ENCODE results near the gene OPN1MW3.
"Not testable (repeated sequence)": the region's sequence is repeated elsewhere in the genome, so short reads cannot be mapped to it uniquely, and the experiment has no call there.

The OPN1MW3 gene

GRCh38 chrX:154257282-154257681 lies at the start of gene OPN1MW3:
TSS of gene OPN1MW3 (plus strand) at chrX:154257582. CDS start at chrX:154257620, 38 bp downstream.
- H3K27ac Mint-ChIP-seq; H3K9me3 Mint-ChIP-seq; H3K4me3 Mint-ChIP-seq; intact Hi-C loops (cut with micrococcal nuclease); H3K27me3 Mint-ChIP-seq; H3K4me1 Mint-ChIP-seq (ENCODE audit: low read depth); H3K36me3 Mint-ChIP-seq (ENCODE audit: low read depth): not testable (repeated sequence)

GRCh38 chrX:154209670-154210418 lies 47.5 kb upstream of the OPN1MW3 start:
- intact Hi-C loops (cut with micrococcal nuclease); H3K27me3 Mint-ChIP-seq; H3K4me3 Mint-ChIP-seq: not testable (repeated sequence)

GRCh38 chrX:154211057-154211456 lies 46.3 kb upstream of the OPN1MW3 start:
- H3K9me3 Mint-ChIP-seq; H3K4me3 Mint-ChIP-seq; H3K27ac Mint-ChIP-seq; H3K27me3 Mint-ChIP-seq; H3K4me1 Mint-ChIP-seq (ENCODE audit: low read depth); intact Hi-C loops (cut with micrococcal nuclease); H3K36me3 Mint-ChIP-seq (ENCODE audit: low read depth): not testable (repeated sequence)

More at GRCh38 chrX:154209670-154210418, 47.5 kb upstream of the OPN1MW3 start:
- H3K9me3 Mint-ChIP-seq; H3K36me3 Mint-ChIP-seq (ENCODE audit: low read depth); H3K27ac Mint-ChIP-seq; H3K4me1 Mint-ChIP-seq (ENCODE audit: low read depth): not testable (repeated sequence)

GRCh38 chrX:154211499-154211898 lies 45.9 kb upstream of the OPN1MW3 start:
- H3K27me3 Mint-ChIP-seq; H3K4me3 Mint-ChIP-seq; H3K4me1 Mint-ChIP-seq (ENCODE audit: low read depth); intact Hi-C loops (cut with micrococcal nuclease); H3K9me3 Mint-ChIP-seq; H3K36me3 Mint-ChIP-seq (ENCODE audit: low read depth); H3K27ac Mint-ChIP-seq: not testable (repeated sequence)

GRCh38 chrX:154219456-154219855 lies 37.9 kb upstream of the OPN1MW3 start, which contains the start of gene OPN1MW2:
TSS of gene OPN1MW2 (plus strand) at chrX:154219756. CDS start at chrX:154219816, 60 bp downstream.
- H3K27me3 Mint-ChIP-seq; intact Hi-C loops (cut with micrococcal nuclease); H3K9me3 Mint-ChIP-seq; H3K36me3 Mint-ChIP-seq (ENCODE audit: low read depth); H3K4me3 Mint-ChIP-seq; H3K27ac Mint-ChIP-seq; H3K4me1 Mint-ChIP-seq (ENCODE audit: low read depth): not testable (repeated sequence)

GRCh38 chrX:154225292-154225691 lies 32.1 kb upstream of the OPN1MW3 start:
- H3K9me3 Mint-ChIP-seq; H3K27me3 Mint-ChIP-seq; H3K27ac Mint-ChIP-seq; intact Hi-C loops (cut with micrococcal nuclease); H3K4me3 Mint-ChIP-seq; H3K4me1 Mint-ChIP-seq (ENCODE audit: low read depth); H3K36me3 Mint-ChIP-seq (ENCODE audit: low read depth): not testable (repeated sequence)

GRCh38 chrX:154226706-154227105 lies 30.7 kb upstream of the OPN1MW3 start:
- not testable (repeated sequence) for H3K27ac Mint-ChIP-seq; H3K36me3 Mint-ChIP-seq (ENCODE audit: low read depth)

GRCh38 chrX:154231443-154231842 lies 25.9 kb upstream of the OPN1MW3 start:
- intact Hi-C loops (cut with micrococcal nuclease); H3K36me3 Mint-ChIP-seq (ENCODE audit: low read depth); H3K9me3 Mint-ChIP-seq; H3K27me3 Mint-ChIP-seq; H3K4me3 Mint-ChIP-seq; H3K4me1 Mint-ChIP-seq (ENCODE audit: low read depth); H3K27ac Mint-ChIP-seq: not testable (repeated sequence)

More at GRCh38 chrX:154226706-154227105, 30.7 kb upstream of the OPN1MW3 start:
- H3K4me3 Mint-ChIP-seq; intact Hi-C loops (cut with micrococcal nuclease); H3K27me3 Mint-ChIP-seq; H3K4me1 Mint-ChIP-seq (ENCODE audit: low read depth); H3K9me3 Mint-ChIP-seq: not testable (repeated sequence)

- not testable (repeated sequence) for H3K4me1 Mint-ChIP-seq (ENCODE audit: low read depth); H3K27me3 Mint-ChIP-seq
These were observed 23.8 kb upstream of the OPN1MW3 start for GRCh38 chrX:154233620-154234019.

GRCh38 chrX:154238939-154239559 lies 18.3 kb upstream of the OPN1MW3 start:
- H3K4me1 Mint-ChIP-seq (ENCODE audit: low read depth); intact Hi-C loops (cut with micrococcal nuclease); H3K9me3 Mint-ChIP-seq; H3K27ac Mint-ChIP-seq; H3K27me3 Mint-ChIP-seq; H3K36me3 Mint-ChIP-seq (ENCODE audit: low read depth); H3K4me3 Mint-ChIP-seq: not testable (repeated sequence)

More at GRCh38 chrX:154233620-154234019, 23.8 kb upstream of the OPN1MW3 start:
- H3K4me3 Mint-ChIP-seq; H3K27ac Mint-ChIP-seq; H3K36me3 Mint-ChIP-seq (ENCODE audit: low read depth); intact Hi-C loops (cut with micrococcal nuclease); H3K9me3 Mint-ChIP-seq: not testable (repeated sequence)

- H3K36me3 Mint-ChIP-seq (ENCODE audit: low read depth); H3K9me3 Mint-ChIP-seq; H3K27me3 Mint-ChIP-seq; intact Hi-C loops (cut with micrococcal nuclease); H3K27ac Mint-ChIP-seq; H3K4me1 Mint-ChIP-seq (ENCODE audit: low read depth); H3K4me3 Mint-ChIP-seq: not testable (repeated sequence)
These were observed 17.3 kb upstream of the OPN1MW3 start for GRCh38 chrX:154239982-154240503.

GRCh38 chrX:154247377-154248045 lies 9.9 kb upstream of the OPN1MW3 start:
- H3K4me3 Mint-ChIP-seq: peak overlapping the region; percentile 17
- intact Hi-C loops (cut with micrococcal nuclease); H3K27ac Mint-ChIP-seq; H3K4me1 Mint-ChIP-seq (ENCODE audit: low read depth); H3K36me3 Mint-ChIP-seq (ENCODE audit: low read depth); H3K9me3 Mint-ChIP-seq; H3K27me3 Mint-ChIP-seq: not testable (repeated sequence)

GRCh38 chrX:154248076-154248475 lies 9.3 kb upstream of the OPN1MW3 start:
- intact Hi-C loops (cut with micrococcal nuclease); H3K27me3 Mint-ChIP-seq; H3K9me3 Mint-ChIP-seq; H3K4me1 Mint-ChIP-seq (ENCODE audit: low read depth); H3K27ac Mint-ChIP-seq; H3K4me3 Mint-ChIP-seq; H3K36me3 Mint-ChIP-seq (ENCODE audit: low read depth): not testable (repeated sequence)

GRCh38 chrX:154258711-154259110 lies 1.3 kb downstream of the OPN1MW3 start:
- H3K27me3 Mint-ChIP-seq; intact Hi-C loops (cut with micrococcal nuclease); H3K4me3 Mint-ChIP-seq; H3K36me3 Mint-ChIP-seq (ENCODE audit: low read depth); H3K4me1 Mint-ChIP-seq (ENCODE audit: low read depth); H3K27ac Mint-ChIP-seq; H3K9me3 Mint-ChIP-seq: not testable (repeated sequence)

Data from dendritic cell treated with granulocyte-macrophage colony-stimulating factor and Interleukin-4, amounts not matched to agents 40 ng/mL and 50 ng/mL, for 4 days (primary cell).